ENCODE results near the gene ZCCHC3. TPM values are rescaled to one million over a fixed set of nuclear protein-coding genes. Genes with fewer than 3 reads are reported as not detected.

ZCCHC3 gene
- total RNA-seq, 1 donor from 2014 or later, result 22.4 TPM

GRCh38 chr20:258269-258858 is 39.0 kb upstream of the ZCCHC3 start:
- no peaks in the 10 kb centered on the region for H3K4me1 Mint-ChIP-seq (ENCODE audit: unreplicated experiment)
- H3K4me3 Mint-ChIP-seq (ENCODE audit: unreplicated experiment), result no peak overlapping the region
- no peak for TF ChIP-seq CTCF (IDR thresholded peaks at IDR 0.05)

GRCh38 chr20:258963-259362 is 38.4 kb upstream of the ZCCHC3 start:
- no peak overlapping the region for H3K4me3 Mint-ChIP-seq (ENCODE audit: unreplicated experiment)
- no peak for TF ChIP-seq CTCF (IDR thresholded peaks at IDR 0.05)
- no peaks in the 10 kb centered on the region for H3K4me1 Mint-ChIP-seq (ENCODE audit: unreplicated experiment)
- H3K9me3 Mint-ChIP-seq (ENCODE audit: unreplicated experiment), result no peaks in the 10 kb centered on the region
- H3K27me3 Mint-ChIP-seq (ENCODE audit: unreplicated experiment), result peaks cover 48% of the 10 kb centered on the region
- no peak overlapping the region for H3K27ac Mint-ChIP-seq (ENCODE audit: unreplicated experiment)
- peak; percentile 46 for DNase-seq (ENCODE audit: extremely low spot score, unreplicated experiment)
- no peaks in the 10 kb centered on the region for H3K36me3 Mint-ChIP-seq (ENCODE audit: unreplicated experiment)

More at GRCh38 chr20:258269-258858, 39.0 kb upstream of the ZCCHC3 start:
- Mint-ChIP-seq H3K36me3 (ENCODE audit: unreplicated experiment) (no peaks in the 10 kb centered on the region), H3K27ac (ENCODE audit: unreplicated experiment) (no peak overlapping the region), H3K9me3 (ENCODE audit: unreplicated experiment) (no peaks in the 10 kb centered on the region), H3K27me3 (ENCODE audit: unreplicated experiment) (peaks cover 49% of the 10 kb centered on the region)
- no peak for DNase-seq (ENCODE audit: extremely low spot score, unreplicated experiment)

- Mint-ChIP-seq H3K27me3 (ENCODE audit: unreplicated experiment) (peaks cover 46% of the 10 kb centered on the region), H3K36me3 (ENCODE audit: unreplicated experiment) (no peaks in the 10 kb centered on the region), H3K27ac (ENCODE audit: unreplicated experiment) (no peak overlapping the region), H3K4me1 (ENCODE audit: unreplicated experiment) (no peaks in the 10 kb centered on the region), H3K9me3 (ENCODE audit: unreplicated experiment) (no peaks in the 10 kb centered on the region), H3K4me3 (ENCODE audit: unreplicated experiment) (no peak overlapping the region)
- no peak for TF ChIP-seq CTCF (IDR thresholded peaks at IDR 0.05)
- no peak for DNase-seq (ENCODE audit: extremely low spot score, unreplicated experiment)
Measured at GRCh38 chr20:259981-260380, 37.4 kb upstream of the ZCCHC3 start.

- H3K36me3 Mint-ChIP-seq (ENCODE audit: unreplicated experiment), result no peaks in the 10 kb centered on the region
- no peak overlapping the region for H3K27ac Mint-ChIP-seq (ENCODE audit: unreplicated experiment)
- H3K27me3 Mint-ChIP-seq (ENCODE audit: unreplicated experiment), result peaks cover 37% of the 10 kb centered on the region
- TF ChIP-seq CTCF (IDR thresholded peaks at IDR 0.05), result no peak
- DNase-seq (ENCODE audit: extremely low spot score, unreplicated experiment), result peak; percentile 80
- peaks cover 10% of the 10 kb centered on the region for H3K4me1 Mint-ChIP-seq (ENCODE audit: unreplicated experiment)
- no peaks in the 10 kb centered on the region for H3K9me3 Mint-ChIP-seq (ENCODE audit: unreplicated experiment)
- H3K4me3 Mint-ChIP-seq (ENCODE audit: unreplicated experiment), result no peak overlapping the region
Measured at GRCh38 chr20:263701-264100, 33.7 kb upstream of the ZCCHC3 start.

- no peak overlapping the region for H3K27ac Mint-ChIP-seq (ENCODE audit: unreplicated experiment)
- H3K9me3 Mint-ChIP-seq (ENCODE audit: unreplicated experiment), result no peaks in the 10 kb centered on the region
- TF ChIP-seq CTCF (IDR thresholded peaks at IDR 0.05), result peak; percentile 99
- peaks cover 10% of the 10 kb centered on the region for H3K4me1 Mint-ChIP-seq (ENCODE audit: unreplicated experiment)
- peak overlapping the region; percentile 79 for H3K4me3 Mint-ChIP-seq (ENCODE audit: unreplicated experiment)
- DNase-seq (ENCODE audit: extremely low spot score, unreplicated experiment), result peak; percentile 91
- no peaks in the 10 kb centered on the region for H3K36me3 Mint-ChIP-seq (ENCODE audit: unreplicated experiment)
- H3K27me3 Mint-ChIP-seq (ENCODE audit: unreplicated experiment), result peaks cover 25% of the 10 kb centered on the region
Measured at GRCh38 chr20:266596-267562, 30.5 kb upstream of the ZCCHC3 start.

All from osteocyte (in vitro differentiated cells).